Pulmonary artery endothelial cell (primary cell): ENCODE measurements around the gene COPS7A. TPM values are rescaled to one million over a fixed set of nuclear protein-coding genes. Genes with fewer than 3 reads are reported as not detected.

Source experiments
- DNase-seq: peaks from one replicate; pipeline ENCODE4 v3.0.0-alpha.2; 2011; ENCODE audit warnings: low read depth, low spot score
- total RNA-seq: library from RNA; depleted of rRNA; stranded (reverse); fragments of >200 nt; gene quantifications from 2 replicates; pipeline ENCODE4 v1.2.3, GENCODE V29; 2014

COPS7A gene
- total RNA-seq, 1 donor from 2014 or later: 54.8 TPM

- no peak for DNase-seq
Observed at GRCh38 chr12:6750506-6750905, 26.7 kb downstream of the COPS7A start.

GRCh38 chr12:6751767-6752166, 27.9 kb downstream of the COPS7A start:
- DNase-seq: no peak

- DNase-seq: no peak
Observed at GRCh38 chr12:6752167-6752920, 28.5 kb downstream of the COPS7A start.

- peak; percentile 96 for DNase-seq
Observed at GRCh38 chr12:6752921-6753771, 29.3 kb downstream of the COPS7A start, which contains the start of gene MLF2. MLF2 (minus strand) TSS chr12:6753141; CDS start chr12:6752334, 807 bp downstream.

- DNase-seq: no peak
Observed at GRCh38 chr12:6753772-6754356, 30.0 kb downstream of the COPS7A start.

GRCh38 chr12:6754411-6754810, 30.6 kb downstream of the COPS7A start:
- DNase-seq: no peak

GRCh38 chr12:6757028-6757690, 33.3 kb downstream of the COPS7A start:
- no peak for DNase-seq

GRCh38 chr12:6758506-6759095, 34.8 kb downstream of the COPS7A start:
- DNase-seq: no peak

GRCh38 chr12:6759741-6760140, 35.9 kb downstream of the COPS7A start:
- DNase-seq: no peak

GRCh38 chr12:6763380-6763779, 39.5 kb downstream of the COPS7A start:
- DNase-seq: no peak

- DNase-seq: peak; percentile 98
Observed at GRCh38 chr12:6764011-6764828, 40.4 kb downstream of the COPS7A start.

- no peak for DNase-seq
Observed at GRCh38 chr12:6765048-6765633, 41.3 kb downstream of the COPS7A start.

- DNase-seq: peak; percentile 68
Observed at GRCh38 chr12:6765634-6766581, 42.1 kb downstream of the COPS7A start, which contains the start of gene PTMS. PTMS (plus strand) TSS chr12:6766363; CDS start chr12:6766706, 343 bp downstream.

- DNase-seq: no peak
Observed at GRCh38 chr12:6766651-6767349, 43.0 kb downstream of the COPS7A start.

- DNase-seq: no peak
Observed at GRCh38 chr12:6767353-6768319, 43.8 kb downstream of the COPS7A start.

GRCh38 chr12:6768437-6768914, 44.6 kb downstream of the COPS7A start:
- no peak for DNase-seq

GRCh38 chr12:6768990-6769389, 45.1 kb downstream of the COPS7A start:
- no peak for DNase-seq
